ENCODE results near the gene APPL2.

APPL2 gene

GRCh38 chr12:105209091-105209490 lies 26.9 kb downstream of the APPL2 start:
- no peak overlapping the region for H3K4me3 ChIP-seq (ENCODE audit: low read depth, low read length)
- no peaks in the 10 kb centered on the region for H3K9me3 ChIP-seq (ENCODE audit: control insufficient read depth, insufficient read depth, low read length)
- no peaks in the 10 kb centered on the region for H3K27me3 ChIP-seq (ENCODE audit: control insufficient read depth, insufficient read depth, low read length)
- no peaks in the 10 kb centered on the region for H3K4me1 ChIP-seq (ENCODE audit: control insufficient read depth, insufficient read depth, low read length)
- H3K9ac ChIP-seq (ENCODE audit: low read depth, low read length): no peak overlapping the region; the same call in 1 of the 2 replicates
- H3K36me3 ChIP-seq (ENCODE audit: control insufficient read depth, insufficient read depth, low read length): peaks cover 44% of the 10 kb centered on the region
- no peak overlapping the region for H3K27ac ChIP-seq (ENCODE audit: low read depth, low read length)

GRCh38 chr12:105206686-105207374 lies 29.1 kb downstream of the APPL2 start:
- Histone ChIP-seq H3K36me3 (ENCODE audit: control insufficient read depth, insufficient read depth, low read length) (peaks cover 55% of the 10 kb centered on the region), H3K4me3 (ENCODE audit: low read depth, low read length) (no peak overlapping the region), H3K27ac (ENCODE audit: low read depth, low read length) (no peak overlapping the region), H3K4me1 (ENCODE audit: control insufficient read depth, insufficient read depth, low read length) (no peaks in the 10 kb centered on the region), H3K27me3 (ENCODE audit: control insufficient read depth, insufficient read depth, low read length) (no peaks in the 10 kb centered on the region), H3K9ac (ENCODE audit: low read depth, low read length) (no peak overlapping the region), H3K9me3 (ENCODE audit: control insufficient read depth, insufficient read depth, low read length) (no peaks in the 10 kb centered on the region)

- H3K27me3 ChIP-seq (ENCODE audit: control insufficient read depth, insufficient read depth, low read length): no peaks in the 10 kb centered on the region
- no peaks in the 10 kb centered on the region for H3K4me1 ChIP-seq (ENCODE audit: control insufficient read depth, insufficient read depth, low read length)
- peaks cover 50% of the 10 kb centered on the region for H3K36me3 ChIP-seq (ENCODE audit: control insufficient read depth, insufficient read depth, low read length)
- no peak overlapping the region for H3K9ac ChIP-seq (ENCODE audit: low read depth, low read length)
- H3K27ac ChIP-seq (ENCODE audit: low read depth, low read length): no peak overlapping the region
- no peaks in the 10 kb centered on the region for H3K9me3 ChIP-seq (ENCODE audit: control insufficient read depth, insufficient read depth, low read length)
- no peak overlapping the region for H3K4me3 ChIP-seq (ENCODE audit: low read depth, low read length)
Observed at GRCh38 chr12:105205322-105206048, 30.5 kb downstream of the APPL2 start.

GRCh38 chr12:105204916-105205315 lies 31.1 kb downstream of the APPL2 start:
- no peak overlapping the region for H3K9ac ChIP-seq (ENCODE audit: low read depth, low read length)
- no peaks in the 10 kb centered on the region for H3K4me1 ChIP-seq (ENCODE audit: control insufficient read depth, insufficient read depth, low read length)
- no peak overlapping the region for H3K27ac ChIP-seq (ENCODE audit: low read depth, low read length)
- H3K9me3 ChIP-seq (ENCODE audit: control insufficient read depth, insufficient read depth, low read length): no peaks in the 10 kb centered on the region
- H3K27me3 ChIP-seq (ENCODE audit: control insufficient read depth, insufficient read depth, low read length): no peaks in the 10 kb centered on the region
- H3K36me3 ChIP-seq (ENCODE audit: control insufficient read depth, insufficient read depth, low read length): peaks cover 54% of the 10 kb centered on the region
- no peak overlapping the region for H3K4me3 ChIP-seq (ENCODE audit: low read depth, low read length)

- no peaks in the 10 kb centered on the region for H3K27me3 ChIP-seq (ENCODE audit: control insufficient read depth, insufficient read depth, low read length)
- no peak overlapping the region for H3K9ac ChIP-seq (ENCODE audit: low read depth, low read length)
Observed at GRCh38 chr12:105204127-105204526, 31.8 kb downstream of the APPL2 start.

GRCh38 chr12:105202202-105202601 lies 33.8 kb downstream of the APPL2 start:
- Histone ChIP-seq H3K4me3 (ENCODE audit: low read depth, low read length) (no peak overlapping the region), H3K4me1 (ENCODE audit: control insufficient read depth, insufficient read depth, low read length) (no peaks in the 10 kb centered on the region), H3K9me3 (ENCODE audit: control insufficient read depth, insufficient read depth, low read length) (no peaks in the 10 kb centered on the region), H3K9ac (ENCODE audit: low read depth, low read length) (no peak overlapping the region), H3K27me3 (ENCODE audit: control insufficient read depth, insufficient read depth, low read length) (no peaks in the 10 kb centered on the region), H3K36me3 (ENCODE audit: control insufficient read depth, insufficient read depth, low read length) (peaks cover 50% of the 10 kb centered on the region), H3K27ac (ENCODE audit: low read depth, low read length) (no peak overlapping the region)

More at GRCh38 chr12:105204127-105204526, 31.8 kb downstream of the APPL2 start:
- H3K36me3 ChIP-seq (ENCODE audit: control insufficient read depth, insufficient read depth, low read length): peaks cover 54% of the 10 kb centered on the region
- H3K9me3 ChIP-seq (ENCODE audit: control insufficient read depth, insufficient read depth, low read length): no peaks in the 10 kb centered on the region
- no peak overlapping the region for H3K27ac ChIP-seq (ENCODE audit: low read depth, low read length)
- no peak overlapping the region for H3K4me3 ChIP-seq (ENCODE audit: low read depth, low read length)
- H3K4me1 ChIP-seq (ENCODE audit: control insufficient read depth, insufficient read depth, low read length): no peaks in the 10 kb centered on the region

- Histone ChIP-seq H3K27ac (ENCODE audit: low read depth, low read length) (no peak overlapping the region), H3K9ac (ENCODE audit: low read depth, low read length) (no peak overlapping the region), H3K4me1 (ENCODE audit: control insufficient read depth, insufficient read depth, low read length) (no peaks in the 10 kb centered on the region), H3K27me3 (ENCODE audit: control insufficient read depth, insufficient read depth, low read length) (no peaks in the 10 kb centered on the region), H3K9me3 (ENCODE audit: control insufficient read depth, insufficient read depth, low read length) (no peaks in the 10 kb centered on the region), H3K4me3 (ENCODE audit: low read depth, low read length) (no peak overlapping the region), H3K36me3 (ENCODE audit: control insufficient read depth, insufficient read depth, low read length) (peaks cover 43% of the 10 kb centered on the region)
Observed at GRCh38 chr12:105201299-105201698, 34.7 kb downstream of the APPL2 start.

GRCh38 chr12:105200385-105200784 lies 35.6 kb downstream of the APPL2 start:
- H3K27me3 ChIP-seq (ENCODE audit: control insufficient read depth, insufficient read depth, low read length): no peaks in the 10 kb centered on the region
- peaks cover 36% of the 10 kb centered on the region for H3K36me3 ChIP-seq (ENCODE audit: control insufficient read depth, insufficient read depth, low read length)
- no peak overlapping the region for H3K27ac ChIP-seq (ENCODE audit: low read depth, low read length)
- no peaks in the 10 kb centered on the region for H3K9me3 ChIP-seq (ENCODE audit: control insufficient read depth, insufficient read depth, low read length)
- no peaks in the 10 kb centered on the region for H3K4me1 ChIP-seq (ENCODE audit: control insufficient read depth, insufficient read depth, low read length)
- H3K4me3 ChIP-seq (ENCODE audit: low read depth, low read length): no peak overlapping the region
- no peak overlapping the region for H3K9ac ChIP-seq (ENCODE audit: low read depth, low read length)

GRCh38 chr12:105198961-105199360 lies 37.0 kb downstream of the APPL2 start:
- H3K9me3 ChIP-seq (ENCODE audit: control insufficient read depth, insufficient read depth, low read length): no peaks in the 10 kb centered on the region
- no peak overlapping the region for H3K4me3 ChIP-seq (ENCODE audit: low read depth, low read length)
- H3K4me1 ChIP-seq (ENCODE audit: control insufficient read depth, insufficient read depth, low read length): no peaks in the 10 kb centered on the region
- H3K9ac ChIP-seq (ENCODE audit: low read depth, low read length): no peak overlapping the region
- H3K27ac ChIP-seq (ENCODE audit: low read depth, low read length): no peak overlapping the region
- H3K36me3 ChIP-seq (ENCODE audit: control insufficient read depth, insufficient read depth, low read length): peaks cover 30% of the 10 kb centered on the region
- no peaks in the 10 kb centered on the region for H3K27me3 ChIP-seq (ENCODE audit: control insufficient read depth, insufficient read depth, low read length)

GRCh38 chr12:105196090-105196489 lies 39.9 kb downstream of the APPL2 start:
- Histone ChIP-seq H3K4me1 (ENCODE audit: control insufficient read depth, insufficient read depth, low read length) (no peaks in the 10 kb centered on the region), H3K27ac (ENCODE audit: low read depth, low read length) (no peak overlapping the region), H3K9ac (ENCODE audit: low read depth, low read length) (no peak overlapping the region), H3K4me3 (ENCODE audit: low read depth, low read length) (no peak overlapping the region), H3K9me3 (ENCODE audit: control insufficient read depth, insufficient read depth, low read length) (no peaks in the 10 kb centered on the region), H3K27me3 (ENCODE audit: control insufficient read depth, insufficient read depth, low read length) (no peaks in the 10 kb centered on the region), H3K36me3 (ENCODE audit: control insufficient read depth, insufficient read depth, low read length) (peaks cover 48% of the 10 kb centered on the region)

GRCh38 chr12:105194947-105195346 lies 41.0 kb downstream of the APPL2 start:
- Histone ChIP-seq H3K36me3 (ENCODE audit: control insufficient read depth, insufficient read depth, low read length) (peaks cover 54% of the 10 kb centered on the region), H3K27me3 (ENCODE audit: control insufficient read depth, insufficient read depth, low read length) (no peaks in the 10 kb centered on the region), H3K27ac (ENCODE audit: low read depth, low read length) (no peak overlapping the region)

More at GRCh38 chr12:105194947-105195346, 41.0 kb downstream of the APPL2 start:
- Histone ChIP-seq H3K9me3 (ENCODE audit: control insufficient read depth, insufficient read depth, low read length) (no peaks in the 10 kb centered on the region), H3K9ac (ENCODE audit: low read depth, low read length) (no peak overlapping the region), H3K4me3 (ENCODE audit: low read depth, low read length) (no peak overlapping the region), H3K4me1 (ENCODE audit: control insufficient read depth, insufficient read depth, low read length) (no peaks in the 10 kb centered on the region)
